SK-N-SH (cell line): ENCODE results near the gene STARD8. TPM values are rescaled to one million over a fixed set of nuclear protein-coding genes. Genes with fewer than 3 reads are reported as not detected.

ENCODE experiments used
- CTCF ChIA-PET: fragments of 300-600, 350-600 bp; formaldehyde crosslinking; extraction: SDS; loops from one replicate; lab custom pipeline; 2021; lab: Yijun Ruan, JAX
- POLR2A ChIA-PET: fragments of 350-600 bp; sonication (Branson Sonifier 250); formaldehyde crosslinking; extraction: SDS; loops from one replicate; lab custom pipeline; 2020; ENCODE audit warnings: antibody characterized with exemption, inconsistent platforms; lab: Yijun Ruan, JAX
- DNase-seq: peaks from one replicate; pipeline ENCODE4 v3.0.0; 2012
- H2AFZ ChIP-seq: fragments of 200-600 bp; sonication (generic); 2 replicates; pipeline ENCODE4 v1.8.1; 2016; ENCODE audit warnings: antibody characterized with exemption, mild to moderate bottlenecking, low read depth
- H3F3A ChIP-seq: fragments of 200-600 bp; sonication (generic); replicated peaks from 2 replicates; pipeline ENCODE3; 2016; ENCODE audit warnings: antibody characterized with exemption, mild to moderate bottlenecking; ENCODE audit not compliant: insufficient read depth
- H3K27ac ChIP-seq, 2 experiments: fragments of 200-500 bp in 1 of 2; fragments of 200-600 bp in 1 of 2; sonication (Bioruptor generic) in 1 of 2; sonication (generic), shearing (Covaris generic) in 1 of 2; 2 replicates each; pipeline versions ENCODE4 v1.5.1 to v1.6.1; 2014 to 2016; ENCODE audit warnings: low read depth in 2 of 2, inconsistent platforms in 1 of 2, low read length in 1 of 2, mild to moderate bottlenecking in 1 of 2, mixed read lengths in 1 of 2
- H3K27me3 ChIP-seq: fragments of 200-600 bp; sonication (generic), shearing (Covaris generic); 2 replicates; pipeline ENCODE4 v1.6.1; 2016; ENCODE audit warnings: mixed run types; ENCODE audit not compliant: insufficient read depth
- H3K36me3 ChIP-seq, 2 experiments: fragments of 200-500 bp in 1 of 2; fragments of 200-600 bp in 1 of 2; sonication (Bioruptor generic) in 1 of 2; sonication (generic) in 1 of 2; replicated peaks in 1 of 2; 2 replicates each; pipeline versions ENCODE3 to v1.5.1; 2014 to 2016; ENCODE audit warnings: low read length in 1 of 2, mild to moderate bottlenecking in 1 of 2; ENCODE audit not compliant: insufficient read depth in 2 of 2, control insufficient read depth in 1 of 2
- H3K4me1 ChIP-seq, 2 experiments: fragments of 200-500 bp in 1 of 2; fragments of 200-600 bp in 1 of 2; sonication (Bioruptor generic) in 1 of 2; sonication (generic), shearing (Covaris generic) in 1 of 2; 2 replicates each; pipeline versions ENCODE4 v1.5.1 to v1.6.1; 2014 to 2016; ENCODE audit warnings: low read depth in 1 of 2, low read length in 1 of 2, mixed run types in 1 of 2; ENCODE audit not compliant: insufficient read depth in 2 of 2, control insufficient read depth in 1 of 2
- H3K4me2 ChIP-seq: fragments of 200-600 bp; sonication (generic), shearing (Covaris generic); 2 replicates; pipeline ENCODE4 v1.6.1; 2017; ENCODE audit warnings: mixed run types
- H3K4me3 ChIP-seq, 2 experiments: fragments of 200-500 bp in 1 of 2; fragments of 200-600 bp in 1 of 2; sonication (Bioruptor generic) in 1 of 2; sonication (generic), shearing (Covaris generic) in 1 of 2; 2 replicates each; pipeline versions ENCODE4 v1.5.1 to v1.8.1; 2014 to 2016; ENCODE audit warnings: low read depth in 2 of 2, inconsistent platforms in 1 of 2, low read length in 1 of 2, mild to moderate bottlenecking in 1 of 2, mixed read lengths in 1 of 2, moderate library complexity in 1 of 2
- H3K79me2 ChIP-seq: fragments of 200-600 bp; sonication (generic); 2 replicates; pipeline ENCODE4 v1.8.1; 2017; ENCODE audit warnings: mild to moderate bottlenecking; ENCODE audit not compliant: insufficient read depth
- H3K9ac ChIP-seq: fragments of 200-600 bp; sonication (generic); 2 replicates; pipeline ENCODE4 v1.6.1; 2017; ENCODE audit warnings: mixed run types
- H3K9me2 ChIP-seq: fragments of 200-600 bp; sonication (generic); 2 replicates; pipeline ENCODE4 v1.6.1; 2017; ENCODE audit warnings: mixed run types
- H3K9me3 ChIP-seq: fragments of 200-600 bp; sonication (generic); 2 replicates; pipeline ENCODE4 v1.6.1; 2017; ENCODE audit warnings: mixed run types, mild to moderate bottlenecking, moderate library complexity
- H4K20me1 ChIP-seq: fragments of 200-600 bp; sonication (generic); 2 replicates; pipeline ENCODE4 v1.6.1; 2017; ENCODE audit warnings: mild to moderate bottlenecking, mixed run types; ENCODE audit not compliant: insufficient read depth
- CTCF ChIP-seq: fragments of 200-600 bp; sonication (generic); IDR thresholded peaks from 2 replicates; pipeline ENCODE4 v1.6.1; 2017; ENCODE audit warnings: antibody characterized with exemption, mild to moderate bottlenecking, moderate library complexity
- ELF1 ChIP-seq: IDR thresholded peaks from 2 replicates; pipeline ENCODE4 v1.4.0; 2012
- EP300 ChIP-seq, 2 experiments: IDR thresholded peaks; 2 replicates each; pipeline versions ENCODE4 v1.4.0 to v1.6.1; 2012; ENCODE audit warnings: borderline replicate concordance in 1 of 2, low read depth in 1 of 2, low read length in 1 of 2
- EZH2phosphoT487 ChIP-seq: fragments of 200-600 bp; sonication (generic); IDR thresholded peaks from 2 replicates; pipeline ENCODE4 v1.6.1; 2017; ENCODE audit warnings: low read depth, mixed run types, mild to moderate bottlenecking, antibody characterized with exemption, moderate library complexity, borderline replicate concordance
- FOSL2 ChIP-seq: IDR thresholded peaks from 2 replicates; pipeline ENCODE4 v1.4.0; 2012; ENCODE audit warnings: low read depth, mild to moderate bottlenecking, moderate library complexity, borderline replicate concordance
- GABPA ChIP-seq: IDR thresholded peaks from 2 replicates; pipeline ENCODE4 v1.4.0; 2012; ENCODE audit warnings: low read depth, mild to moderate bottlenecking
- GATA2 ChIP-seq: sonication (generic); formaldehyde crosslinking; IDR thresholded peaks from 2 replicates; pipeline ENCODE4 v1.5.0; 2020; ENCODE audit warnings: mild to moderate bottlenecking, missing genetic modification reagents
- JUND ChIP-seq: IDR thresholded peaks from 2 replicates; pipeline ENCODE4 v1.4.0; 2012
- NFIC ChIP-seq: IDR thresholded peaks from 2 replicates; pipeline ENCODE4 v1.4.0; 2012; ENCODE audit warnings: borderline replicate concordance
- NRF1 ChIP-seq: IDR thresholded peaks from 2 replicates; pipeline ENCODE4 v1.6.1; 2012; ENCODE audit warnings: low read depth, mild to moderate bottlenecking, low read length
- PBX3 ChIP-seq: IDR thresholded peaks from 2 replicates; pipeline ENCODE4; 2012
- POLR2AphosphoS5 ChIP-seq: IDR thresholded peaks from 2 replicates; pipeline ENCODE4 v1.6.1; 2012; ENCODE audit warnings: low read depth, low read length
- RXRA ChIP-seq: IDR thresholded peaks from 2 replicates; pipeline ENCODE4 v1.4.0; 2012; ENCODE audit warnings: low read depth, mild to moderate bottlenecking, borderline replicate concordance
- TCF12 ChIP-seq: IDR thresholded peaks from 2 replicates; pipeline ENCODE4 v1.4.0; 2012
- USF1 ChIP-seq: IDR thresholded peaks from 2 replicates; pipeline ENCODE4 v1.4.0; 2012; ENCODE audit warnings: low read depth, borderline replicate concordance
- ZBTB33 ChIP-seq: IDR thresholded peaks from 2 replicates; pipeline ENCODE4 v1.4.0; 2012; ENCODE audit warnings: low read depth, borderline replicate concordance
- WGBS: methylation state at CpG from one replicate; pipeline ENCODE4 v1.1.6; 2017; ENCODE audit warnings: low lambda C conversion rate; 5-methylcytosine and 5-hydroxymethylcytosine counted together
- polyA plus RNA-seq, 3 experiments: library from polyadenylated mRNA; depleted of rRNA; stranded (reverse); fragments of >200 nt; gene quantifications; 2 replicates each; pipeline ENCODE4 v1.2.3, GENCODE V29; 2012

The STARD8 gene
- polyA plus RNA-seq, 1 of the 3 experiments (the other 2 are of a cell fraction) = 2.6 TPM

GRCh38 chrX:68717663-68718442 lies 70.4 kb downstream of the STARD8 start:
- Histone ChIP-seq H3K4me2 (no peak overlapping the region), H3F3A (no peaks in the 10 kb centered on the region), H2AFZ (no peak overlapping the region), H3K9me2 (no peaks in the 10 kb centered on the region), H3K36me3 (no peaks in the 10 kb centered on the region), H4K20me1 (no peaks in the 10 kb centered on the region), H3K9ac (no peak overlapping the region), H3K79me2 (no peaks in the 10 kb centered on the region), H3K27me3 (no peaks in the 10 kb centered on the region; the same call in 1 of the 2 replicates), H3K9me3 (no peaks in the 10 kb centered on the region), H3K4me1 (no peaks in the 10 kb centered on the region), H3K4me3 (no peak overlapping the region), H3K27ac (no peak overlapping the region)
- TF ChIP-seq CTCF (no peak), EP300 (IDR thresholded peaks at IDR 0.05; ENCODE audit: borderline replicate concordance in 1 of 2, low read depth in 1 of 2, low read length in 1 of 2) (no peak), JUND (no peak), TCF12 (no peak), GABPA (no peak), USF1 (no peak), NFIC (no peak), GATA2 (CRISPR knock-in tag) (no peak), POLR2AphosphoS5 (no peak), NRF1 (no peak), FOSL2 (no peak), ZBTB33 (no peak), ELF1 (no peak), RXRA (no peak), EZH2phosphoT487 (no peak), PBX3 (no peak)
- 43% methylated on average over 18 of the region's 24 CpGs for WGBS
- ChIA-PET CTCF (interaction anchor here (2.0 kb wide), 1 partner anchor 15 kb away, joined by 8 read pairs; no protein-coding TSS in a partner anchor), POLR2A (no interaction called here)
- no peak for DNase-seq
